ENCODE results near the gene CAPN7.
"Not testable (repeated sequence)": the region's sequence is repeated elsewhere in the genome, so short reads cannot be mapped to it uniquely, and the experiment has no call there.

CAPN7 gene

GRCh38 chr3:15205934-15206661, at the start of gene CAPN7:
TSS of gene CAPN7 (plus strand) at chr3:15206246. CDS start at chr3:15206496, 250 bp downstream.
- peak; percentile 88 for DNase-seq

- no peak for DNase-seq
These were observed 48.6 kb upstream of the CAPN7 start for GRCh38 chr3:15157441-15157840.

- DNase-seq: no peak
These were observed 46.4 kb upstream of the CAPN7 start for GRCh38 chr3:15159501-15160136.

GRCh38 chr3:15160662-15161061, 45.4 kb upstream of the CAPN7 start:
- DNase-seq: no peak

GRCh38 chr3:15161133-15161532, 44.9 kb upstream of the CAPN7 start:
- no peak for DNase-seq

GRCh38 chr3:15163656-15164055, 42.4 kb upstream of the CAPN7 start:
- not testable (repeated sequence) for DNase-seq

GRCh38 chr3:15164340-15164739, 41.7 kb upstream of the CAPN7 start:
- no peak for DNase-seq

GRCh38 chr3:15165061-15165460, 41.0 kb upstream of the CAPN7 start:
- no peak for DNase-seq

- not testable (repeated sequence) for DNase-seq
These were observed 39.7 kb upstream of the CAPN7 start for GRCh38 chr3:15166391-15166790.

- no peak for DNase-seq
These were observed 35.0 kb upstream of the CAPN7 start for GRCh38 chr3:15171096-15171495.

GRCh38 chr3:15172806-15173205, 33.2 kb upstream of the CAPN7 start:
- DNase-seq: no peak

GRCh38 chr3:15174953-15175352, 31.1 kb upstream of the CAPN7 start:
- no peak for DNase-seq

- no peak for DNase-seq
These were observed 30.4 kb upstream of the CAPN7 start for GRCh38 chr3:15175605-15176004.

GRCh38 chr3:15180042-15180611, 25.9 kb upstream of the CAPN7 start:
- DNase-seq: no peak

- no peak for DNase-seq
These were observed 24.5 kb upstream of the CAPN7 start for GRCh38 chr3:15181511-15181910.

- no peak for DNase-seq
These were observed 24.1 kb upstream of the CAPN7 start for GRCh38 chr3:15181963-15182362.

- no peak for DNase-seq
These were observed 23.0 kb upstream of the CAPN7 start for GRCh38 chr3:15183011-15183410.

GRCh38 chr3:15185404-15185803, 20.6 kb upstream of the CAPN7 start:
- DNase-seq: no peak

- no peak for DNase-seq
These were observed 20.0 kb upstream of the CAPN7 start for GRCh38 chr3:15186101-15186476.

GRCh38 chr3:15186477-15187164, 19.4 kb upstream of the CAPN7 start:
- DNase-seq: not testable (repeated sequence)

- DNase-seq: no peak
These were observed 8.6 kb upstream of the CAPN7 start for GRCh38 chr3:15197340-15198029.

GRCh38 chr3:15198686-15199085, 7.4 kb upstream of the CAPN7 start:
- no peak for DNase-seq

GRCh38 chr3:15199493-15200105, 6.4 kb upstream of the CAPN7 start:
- no peak for DNase-seq
